DLD1 (cell line): ENCODE measurements around the gene CAB39.
"Not testable (repeated sequence)": the region's sequence is repeated elsewhere in the genome, so short reads cannot be mapped to it uniquely, and the experiment has no call there.

Experiments used
- in situ Hi-C: cut with HindIII; loops from 2 replicates; pipeline ENCODE4 v1.10.0; 2017; ENCODE audit warnings: low sequenced_read_pairs

Gene CAB39

GRCh38 chr2:230682546-230682945 is 30.1 kb upstream of the CAB39 start:
- in situ Hi-C loops = no loop called here

GRCh38 chr2:230684270-230685168 is 28.1 kb upstream of the CAB39 start:
- in situ Hi-C loops = no loop called here

DNA sequence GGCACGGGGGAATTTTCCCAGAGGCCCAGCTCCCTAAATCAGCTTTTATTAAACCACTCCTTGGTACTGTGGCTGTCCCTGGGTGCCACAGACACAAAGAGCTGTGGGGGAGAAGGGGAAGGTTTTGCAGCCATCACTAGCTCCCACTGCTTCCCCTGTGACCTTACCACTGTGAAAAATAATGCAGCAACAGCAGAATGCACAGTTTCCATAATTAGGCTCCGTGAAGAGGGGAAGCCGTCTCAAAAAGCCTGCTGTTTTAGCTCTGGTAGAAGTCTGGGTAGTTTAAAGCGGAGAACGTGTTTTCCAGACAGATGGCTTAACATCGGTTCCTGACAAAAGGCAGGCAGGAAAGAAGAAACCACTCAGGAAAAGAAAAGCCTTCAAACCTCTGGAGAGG is 27.5 kb upstream of the CAB39 start:
- in situ Hi-C loops = no loop called here

DNA sequence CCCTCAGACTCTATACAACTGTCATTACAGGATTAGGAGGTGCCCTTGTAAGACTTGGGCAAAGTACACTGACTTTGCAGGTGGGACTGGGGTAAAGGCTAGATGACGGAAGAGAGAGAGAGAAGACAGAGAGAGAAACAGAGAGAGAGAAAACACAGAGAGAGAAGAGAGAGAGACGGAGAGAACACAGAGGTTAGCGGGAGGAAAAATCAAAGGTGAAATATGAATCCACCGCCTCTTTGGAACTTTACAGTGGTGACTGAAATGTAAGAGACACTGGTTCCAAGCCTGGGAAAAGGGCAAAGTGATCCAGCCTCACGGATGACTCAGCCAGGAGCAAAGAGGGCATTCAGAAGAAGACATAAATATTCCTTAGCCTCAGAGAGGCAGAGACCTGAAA is 25.1 kb upstream of the CAB39 start:
- in situ Hi-C loops = no loop called here

DNA sequence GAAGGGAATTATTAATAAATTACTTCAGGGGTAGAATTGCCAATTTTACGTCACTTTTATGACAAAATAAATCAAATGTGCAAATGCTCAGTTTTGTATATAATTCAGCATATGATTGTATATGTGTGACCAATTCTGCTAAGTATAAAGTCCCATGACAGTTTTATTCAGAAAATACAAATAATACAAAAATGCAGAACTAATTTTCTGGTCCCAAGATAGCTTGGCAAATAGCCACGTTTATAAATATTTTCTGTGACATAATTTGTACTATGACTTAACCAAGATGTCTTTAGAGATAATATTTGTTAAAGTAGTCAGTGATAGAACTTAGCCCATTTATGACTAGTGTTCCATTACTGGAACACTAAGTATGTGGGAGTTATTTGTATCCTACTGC is 24.2 kb upstream of the CAB39 start:
- in situ Hi-C loops = no loop called here

DNA sequence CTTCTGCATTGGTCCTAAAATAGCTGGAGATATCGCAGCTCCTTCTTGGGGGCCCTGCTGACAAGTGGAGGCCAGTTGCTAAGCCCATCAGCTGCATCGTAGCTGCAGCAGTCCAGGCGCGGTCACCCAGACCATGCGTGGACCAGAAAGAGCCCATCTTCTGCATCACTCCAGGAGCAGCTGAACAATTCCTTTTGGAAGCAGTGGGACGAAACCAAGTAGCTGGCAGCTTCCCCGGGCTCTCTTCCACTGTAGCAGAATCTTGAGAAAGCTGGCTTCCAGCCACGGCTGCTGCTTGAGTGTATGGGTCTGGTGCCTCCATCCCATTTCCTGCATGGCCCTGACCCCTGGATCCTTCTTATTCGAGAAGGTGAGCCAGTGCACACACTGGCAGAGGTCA is 22.2 kb upstream of the CAB39 start:
- in situ Hi-C loops = no loop called here

DNA sequence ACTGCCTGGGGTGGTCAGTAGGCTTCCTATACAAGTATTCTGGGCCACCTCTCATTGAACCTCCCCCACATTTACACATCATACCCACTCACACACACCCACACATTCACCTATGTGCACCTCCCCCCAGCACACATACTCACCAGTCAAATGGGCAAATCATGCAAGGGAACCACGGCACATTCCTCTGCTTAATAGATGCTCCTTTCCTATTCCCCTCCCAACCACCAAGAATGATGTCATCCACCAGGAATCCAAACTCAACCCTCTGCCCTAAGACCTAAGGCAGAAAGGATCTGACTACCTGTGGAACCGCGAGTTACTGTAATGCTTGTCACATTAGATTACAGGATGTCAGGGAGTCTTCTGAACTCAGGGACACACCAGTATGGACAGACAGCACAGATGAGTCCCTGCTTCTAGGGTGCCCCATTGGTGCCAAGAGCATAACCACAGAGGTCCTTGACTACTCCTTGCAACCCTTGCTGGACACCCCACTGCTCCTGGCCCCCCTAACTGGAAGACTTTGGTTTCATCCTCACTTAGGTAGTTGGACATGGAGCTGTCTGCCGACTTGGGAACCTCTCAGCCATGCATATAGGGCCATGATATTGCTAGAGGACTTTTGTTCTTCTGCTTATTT is 21.5 kb upstream of the CAB39 start:
- in situ Hi-C loops = no loop called here

- in situ Hi-C loops = no loop called here
Observed at GRCh38 chr2:230692760-230693159, 19.9 kb upstream of the CAB39 start.

- in situ Hi-C loops = no loop called here
Observed at GRCh38 chr2:230693411-230693810, 19.2 kb upstream of the CAB39 start.

DNA sequence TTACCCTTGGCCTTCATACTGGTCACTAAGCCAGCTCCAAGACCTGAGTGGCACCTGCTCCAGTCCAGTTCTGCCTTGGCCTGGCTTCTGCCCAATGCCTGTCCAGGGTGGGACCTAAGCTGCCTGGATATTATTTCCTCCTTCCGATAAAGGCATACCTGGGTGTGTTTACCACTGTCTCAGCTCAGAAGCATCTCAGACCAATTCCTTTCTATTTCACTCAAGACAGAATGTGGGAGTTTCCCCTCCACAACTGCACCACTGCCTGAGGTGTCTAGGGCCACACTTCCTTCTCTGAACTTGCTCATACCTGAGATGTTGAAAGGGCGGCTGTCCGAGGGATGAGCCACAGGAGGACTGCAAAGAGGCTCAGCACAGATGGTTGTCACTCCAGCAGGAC is 18.4 kb upstream of the CAB39 start:
- in situ Hi-C loops = no loop called here

GRCh38 chr2:230695551-230695950 is 17.1 kb upstream of the CAB39 start:
- in situ Hi-C loops = no loop called here

DNA sequence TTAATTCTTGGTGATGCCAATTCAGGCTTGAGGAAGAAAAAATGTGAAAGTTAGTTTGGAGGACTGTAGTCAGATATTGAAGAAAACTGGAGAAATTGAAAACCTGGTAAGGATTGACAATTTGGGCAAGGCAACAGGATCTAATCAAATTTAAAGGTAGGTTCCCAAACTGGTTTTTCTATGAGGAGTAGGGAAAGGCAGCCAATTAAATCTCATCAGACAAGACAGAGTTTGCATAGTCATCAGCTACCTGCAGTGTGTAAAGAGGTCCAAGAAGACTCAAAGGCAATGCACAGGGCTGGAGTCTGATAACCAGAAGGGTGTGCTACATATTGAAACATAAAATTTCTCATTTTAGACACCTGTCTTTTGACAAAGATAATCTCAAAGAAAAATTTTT is 16.0 kb upstream of the CAB39 start:
- in situ Hi-C loops = no loop called here

DNA sequence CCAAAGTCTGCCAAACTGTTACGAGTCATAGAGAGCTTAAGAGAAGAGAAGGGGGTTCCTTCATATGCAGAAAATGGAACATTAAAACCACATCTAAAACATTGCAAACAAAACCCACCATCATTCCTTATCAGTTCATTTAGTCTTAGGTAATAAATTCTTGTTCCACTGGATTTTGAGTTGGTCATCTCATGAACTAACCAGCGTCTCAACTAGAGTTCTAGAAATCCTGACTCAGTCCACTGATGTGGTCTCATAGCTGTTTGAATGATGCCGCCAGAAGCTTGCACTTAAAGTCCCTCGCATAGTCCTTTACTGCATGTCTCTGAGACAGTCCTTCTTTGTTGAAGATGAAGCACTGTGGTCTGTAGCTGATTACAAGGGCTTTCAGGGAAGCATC is 15.0 kb upstream of the CAB39 start:
- in situ Hi-C loops = no loop called here

- in situ Hi-C loops = not testable (repeated sequence)
Observed at GRCh38 chr2:230698753-230699152, 13.9 kb upstream of the CAB39 start.

DNA sequence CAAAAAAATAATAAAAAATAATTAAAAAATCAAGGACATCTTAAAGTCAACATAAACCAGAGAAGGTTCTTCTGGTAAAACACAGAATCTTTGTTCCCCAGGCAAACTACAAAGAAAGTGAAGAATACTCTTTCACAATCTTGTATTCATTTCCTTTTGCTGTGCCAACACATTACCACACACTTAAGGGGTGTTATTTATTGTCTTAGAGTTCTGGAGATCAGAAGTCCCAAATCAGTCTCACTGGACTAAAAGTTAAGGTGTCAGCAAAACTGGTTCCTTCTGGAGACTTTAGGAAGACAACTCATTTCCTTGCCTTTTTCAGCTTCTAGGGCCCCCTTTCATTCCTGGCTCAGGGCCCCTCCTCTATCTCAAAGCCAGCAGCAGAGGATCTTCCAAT is 12.2 kb upstream of the CAB39 start:
- in situ Hi-C loops = no loop called here

DNA sequence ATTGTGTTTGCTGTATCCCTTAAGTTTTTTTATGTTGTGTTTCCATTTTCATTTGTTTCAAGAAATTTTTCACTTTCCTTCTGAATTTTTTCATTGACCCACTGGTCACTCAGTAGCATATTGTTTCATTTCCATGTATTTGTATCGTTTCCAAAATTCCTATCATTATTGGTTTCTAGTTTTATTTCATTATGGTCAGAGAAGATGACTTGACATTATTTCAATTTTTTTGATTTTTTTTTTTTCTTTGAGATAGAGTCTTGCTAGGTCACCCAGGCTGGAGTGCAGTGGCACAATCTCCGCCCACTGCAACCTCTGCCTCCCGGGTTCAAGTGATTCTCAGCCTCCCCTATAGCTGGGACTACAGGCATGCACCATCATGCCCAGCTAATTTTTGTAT is 11.3 kb upstream of the CAB39 start:
- in situ Hi-C loops = no loop called here

GRCh38 chr2:230702457-230702856 is 10.2 kb upstream of the CAB39 start:
- in situ Hi-C loops = not testable (repeated sequence)

DNA sequence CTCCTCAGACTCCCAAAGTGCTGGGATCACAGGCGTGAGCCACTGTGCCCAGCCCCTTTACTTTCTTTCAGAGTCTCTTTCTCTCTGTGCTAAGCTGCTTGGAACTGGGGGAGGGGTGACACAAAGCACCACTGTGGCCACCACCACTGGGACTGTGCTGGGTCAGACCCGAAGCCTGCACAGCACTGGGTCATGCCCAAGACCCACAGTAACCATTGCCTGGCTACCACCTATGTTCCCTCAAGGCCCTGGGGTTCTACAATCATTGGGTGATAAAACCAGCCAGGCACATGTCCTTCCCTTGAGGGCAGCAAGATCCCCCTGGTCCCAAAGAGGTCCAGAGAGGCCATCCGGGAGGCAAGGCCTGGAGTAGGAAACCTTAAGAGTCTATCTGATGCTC is 9.1 kb upstream of the CAB39 start:
- in situ Hi-C loops = no loop called here

DNA sequence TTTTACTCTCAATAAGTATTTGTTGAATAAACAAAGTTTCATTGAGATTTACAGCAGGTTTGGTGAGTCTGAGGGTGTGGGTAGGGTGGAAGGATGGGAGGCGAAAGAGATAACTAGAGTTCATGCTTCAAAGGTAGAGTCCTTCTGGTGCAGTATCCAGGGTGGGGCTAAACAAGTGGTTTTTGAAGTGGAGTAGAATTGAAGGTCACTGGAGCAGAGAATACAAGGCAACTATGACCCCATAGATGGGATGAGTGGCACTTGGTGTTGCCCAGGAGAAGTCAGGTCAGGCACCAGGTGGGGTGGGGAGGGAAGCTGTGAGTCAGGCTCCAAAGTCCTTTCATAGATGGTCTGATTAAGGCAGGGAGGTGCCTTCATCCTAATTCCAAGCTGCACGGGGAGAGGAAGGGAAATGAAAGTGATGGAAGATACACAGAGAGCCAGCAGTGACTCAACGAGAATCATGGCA is 6.6 kb upstream of the CAB39 start:
- in situ Hi-C loops = no loop called here

GRCh38 chr2:230706966-230707365 is 5.7 kb upstream of the CAB39 start:
- in situ Hi-C loops = no loop called here

- in situ Hi-C loops = no loop called here
Observed at GRCh38 chr2:230708204-230708603, 4.4 kb upstream of the CAB39 start.

GRCh38 chr2:230711224-230711623 is 1.4 kb upstream of the CAB39 start:
- in situ Hi-C loops = no loop called here
